ENCODE data around the gene OR6C2.
"Not testable (repeated sequence)": the region's sequence is repeated elsewhere in the genome, so short reads cannot be mapped to it uniquely, and the experiment has no call there.

Gene OR6C2

GRCh38 chr12:55443776-55444175 is at the start of gene OR6C2:
OR6C2 (plus strand) TSS chr12:55444076; CDS start chr12:55452214, 8,138 bp downstream.
- no peak for DNase-seq

GRCh38 chr12:55396326-55396725 is 47.5 kb upstream of the OR6C2 start:
- no peak for DNase-seq

- DNase-seq, result no peak
Measured at GRCh38 chr12:55400229-55400628, 43.6 kb upstream of the OR6C2 start, which contains the start of gene OR6C65. OR6C65 (plus strand) TSS chr12:55400529; CDS start chr12:55400529, 0 bp downstream.

GRCh38 chr12:55407866-55408265 is 36.0 kb upstream of the OR6C2 start:
- DNase-seq, result no peak

- not testable (repeated sequence) for DNase-seq
Measured at GRCh38 chr12:55409133-55409532, 34.7 kb upstream of the OR6C2 start.

- not testable (repeated sequence) for DNase-seq
Measured at GRCh38 chr12:55412138-55412537, 31.7 kb upstream of the OR6C2 start.

- DNase-seq, result not testable (repeated sequence)
Measured at GRCh38 chr12:55413498-55414388, 30.1 kb upstream of the OR6C2 start.

GRCh38 chr12:55414396-55414823 is 29.5 kb upstream of the OR6C2 start:
- DNase-seq, result not testable (repeated sequence)

- DNase-seq, result not testable (repeated sequence)
Measured at GRCh38 chr12:55414889-55415288, 29.0 kb upstream of the OR6C2 start.

- no peak for DNase-seq
Measured at GRCh38 chr12:55416961-55417360, 26.9 kb upstream of the OR6C2 start.

GRCh38 chr12:55420307-55420962 is 23.4 kb upstream of the OR6C2 start:
- DNase-seq, result no peak

- DNase-seq, result no peak
Measured at GRCh38 chr12:55425954-55426353, 17.9 kb upstream of the OR6C2 start, which contains the start of gene OR6C76. OR6C76 (plus strand) TSS chr12:55426254; CDS start chr12:55426254, 0 bp downstream.

- DNase-seq, result no peak
Measured at GRCh38 chr12:55428331-55429243, 15.3 kb upstream of the OR6C2 start.

- DNase-seq, result not testable (repeated sequence)
Measured at GRCh38 chr12:55441233-55441632, 2.6 kb upstream of the OR6C2 start.

- no peak for DNase-seq
Measured at GRCh38 chr12:55445357-55445756, 1.5 kb downstream of the OR6C2 start.

GRCh38 chr12:55446326-55446725 is 2.5 kb downstream of the OR6C2 start:
- DNase-seq, result no peak

GRCh38 chr12:55448825-55449224 is 4.9 kb downstream of the OR6C2 start:
- no peak for DNase-seq

GRCh38 chr12:55464926-55465325 is 21.1 kb downstream of the OR6C2 start:
- not testable (repeated sequence) for DNase-seq

GRCh38 chr12:55467836-55468235 is 24.0 kb downstream of the OR6C2 start:
- no peak for DNase-seq

GRCh38 chr12:55469291-55469690 is 25.4 kb downstream of the OR6C2 start:
- no peak for DNase-seq

GRCh38 chr12:55470088-55470829 is 26.4 kb downstream of the OR6C2 start, which contains the start of gene OR6C70:
OR6C70 (minus strand) TSS chr12:55470138; CDS start chr12:55470138, 0 bp downstream.
- DNase-seq, result no peak

- DNase-seq, result no peak
Measured at GRCh38 chr12:55472264-55472663, 28.4 kb downstream of the OR6C2 start.
